CD1c-positive myeloid dendritic cell (primary cell): Measurements from ENCODE around the gene EFCAB8.
"Not testable (repeated sequence)": the region's sequence is repeated elsewhere in the genome, so short reads cannot be mapped to it uniquely, and the experiment has no call there.

Source experiments
- DNase-seq: peaks from one replicate; pipeline ENCODE4 v3.0.0-alpha.2; 2016; ENCODE audit errors: extremely low spot score

The EFCAB8 gene

GRCh38 chr20:32973077-32973717 lies 114.5 kb downstream of the EFCAB8 start:
- no peak for DNase-seq

- not testable (repeated sequence) for DNase-seq
Measured at GRCh38 chr20:32974204-32975064, 115.7 kb downstream of the EFCAB8 start.

- not testable (repeated sequence) for DNase-seq
Measured at GRCh38 chr20:32975121-32975520, 116.4 kb downstream of the EFCAB8 start.

GRCh38 chr20:32975698-32976674 lies 117.3 kb downstream of the EFCAB8 start:
- DNase-seq = no peak

- no peak for DNase-seq
Measured at GRCh38 chr20:32976746-32977145, 118.0 kb downstream of the EFCAB8 start.

GRCh38 chr20:32977281-32978008 lies 118.7 kb downstream of the EFCAB8 start:
- DNase-seq = no peak

GRCh38 chr20:32978009-32978335 lies 119.2 kb downstream of the EFCAB8 start:
- no peak for DNase-seq

- DNase-seq = no peak
Measured at GRCh38 chr20:32979201-32979998, 120.7 kb downstream of the EFCAB8 start.

GRCh38 chr20:32980131-32980941 lies 121.6 kb downstream of the EFCAB8 start:
- no peak for DNase-seq

GRCh38 chr20:32980990-32981389 lies 122.3 kb downstream of the EFCAB8 start:
- DNase-seq = no peak

- DNase-seq = no peak
Measured at GRCh38 chr20:32982617-32983458, 124.1 kb downstream of the EFCAB8 start.

- DNase-seq = no peak
Measured at GRCh38 chr20:32983459-32984112, 124.9 kb downstream of the EFCAB8 start.

GRCh38 chr20:32984196-32984595 lies 125.5 kb downstream of the EFCAB8 start:
- DNase-seq = no peak

- DNase-seq = no peak
Measured at GRCh38 chr20:32984631-32985354, 126.1 kb downstream of the EFCAB8 start.

- no peak for DNase-seq
Measured at GRCh38 chr20:32985596-32985995, 126.9 kb downstream of the EFCAB8 start.

GRCh38 chr20:32986331-32986966 lies 127.7 kb downstream of the EFCAB8 start:
- no peak for DNase-seq
